GM23338 (cell line): ENCODE data around the gene CDC42EP2. TPM values are rescaled to one million over a fixed set of nuclear protein-coding genes. Genes with fewer than 3 reads are reported as not detected.

Experiments
- ATAC-seq: fragments of 200-7000 bp; cut with Tn5 transposase; 3 replicates; pipeline ENCODE4 v1.9.1; 2020
- DNase-seq: peaks from one replicate; pipeline ENCODE4 v3.0.0-alpha.2; 2015; ENCODE audit warnings: low spot score
- H2AFZ ChIP-seq: fragments of 200-600 bp; sonication (generic); 2 replicates; pipeline ENCODE4 v1.8.0; 2016; ENCODE audit warnings: antibody characterized with exemption, mild to moderate bottlenecking, moderate library complexity
- H3F3A ChIP-seq: fragments of 200-600 bp; sonication (generic); replicated peaks from 2 replicates; pipeline ENCODE4 v1.8.0; 2017; ENCODE audit warnings: antibody characterized with exemption, mixed run types, low read depth
- H3K27ac ChIP-seq: fragments of 200-600 bp; sonication (generic); 2 replicates; pipeline ENCODE4 v1.6.1; 2016; ENCODE audit warnings: low read depth
- H3K27me3 ChIP-seq: fragments of 200-600 bp; sonication (generic); 2 replicates; pipeline ENCODE4 v1.8.0; 2016; ENCODE audit warnings: mild to moderate bottlenecking, mixed run types, moderate library complexity; ENCODE audit not compliant: insufficient read depth
- H3K36me3 ChIP-seq: fragments of 200-600 bp; sonication (generic); 2 replicates; pipeline ENCODE4 v1.8.0; 2016; ENCODE audit warnings: mild to moderate bottlenecking; ENCODE audit not compliant: insufficient read depth
- H3K4me1 ChIP-seq: fragments of 200-600 bp; sonication (generic); 2 replicates; pipeline ENCODE4 v1.8.0; 2016; ENCODE audit warnings: mild to moderate bottlenecking, moderate library complexity; ENCODE audit not compliant: insufficient read depth
- H3K4me2 ChIP-seq: fragments of 200-600 bp; sonication (generic); 2 replicates; pipeline ENCODE4 v1.7.1; 2017; ENCODE audit warnings: mixed run types
- H3K4me3 ChIP-seq: fragments of 200-600 bp; sonication (generic); 2 replicates; pipeline ENCODE4 v1.6.1; 2016; ENCODE audit warnings: mixed run types
- H3K79me2 ChIP-seq: fragments of 200-600 bp; sonication (generic); replicated peaks from 2 replicates; pipeline ENCODE4 v1.8.0; 2017; ENCODE audit warnings: mild to moderate bottlenecking; ENCODE audit not compliant: insufficient read depth
- H3K9me2 ChIP-seq: fragments of 200-600 bp; sonication (generic); 2 replicates; pipeline ENCODE4 v1.8.0; 2017; ENCODE audit not compliant: insufficient read depth
- H4K20me1 ChIP-seq: fragments of 200-600 bp; sonication (generic); replicated peaks from 2 replicates; pipeline ENCODE4 v1.8.0; 2017; ENCODE audit warnings: mild to moderate bottlenecking; ENCODE audit not compliant: insufficient read depth
- H3K27ac Mint-ChIP-seq: 2 replicates; pipeline ENCODE4 v1.8.0; 2020; ENCODE audit warnings: inconsistent platforms, mild to moderate bottlenecking, moderate library complexity, mixed read lengths
- H3K27me3 Mint-ChIP-seq: 3 replicates; pipeline ENCODE4 v1.8.0; 2022; ENCODE audit warnings: low read depth, mild to moderate bottlenecking, moderate library complexity, mixed read lengths, inconsistent platforms; ENCODE audit not compliant: insufficient read depth, poor library complexity
- H3K36me3 Mint-ChIP-seq: 3 replicates; pipeline ENCODE4 v1.8.0; 2021; ENCODE audit warnings: low read depth, mild to moderate bottlenecking, inconsistent platforms, moderate library complexity, mixed read lengths
- H3K4me1 Mint-ChIP-seq: 3 replicates; pipeline ENCODE4 v1.8.0; 2020; ENCODE audit warnings: mild to moderate bottlenecking, inconsistent platforms, mixed read lengths
- H3K4me3 Mint-ChIP-seq: 3 replicates; pipeline ENCODE4 v1.8.0; 2021; ENCODE audit warnings: moderate library complexity, mild to moderate bottlenecking, inconsistent platforms, mixed read lengths
- H3K9me3 Mint-ChIP-seq: 3 replicates; pipeline ENCODE4 v1.8.0; 2020; ENCODE audit warnings: moderate library complexity, mild to moderate bottlenecking, inconsistent platforms, mixed read lengths
- CREB1 ChIP-seq: fragments of 250-450 bp; sonication (Bioruptor Pico); IDR thresholded peaks from 2 replicates; pipeline ENCODE4 v1.5.0; 2020; ENCODE audit warnings: low read depth, mild to moderate bottlenecking, moderate library complexity
- CTCF ChIP-seq, 2 experiments: fragments of 200-600 bp in 1 of 2; sonication (generic) in 1 of 2; conservative IDR thresholded peaks; 2 replicates each; pipeline versions ENCODE4 v1.5.1 to v1.6.1; 2016 to 2017; ENCODE audit warnings: antibody characterized with exemption in 2 of 2, low read depth in 2 of 2, mild to moderate bottlenecking in 2 of 2, moderate library complexity in 1 of 2
- ETS1 ChIP-seq: IDR thresholded peaks from 2 replicates; pipeline ENCODE4 v1.6.1; 2016; ENCODE audit warnings: antibody characterized with exemption
- EZH2 ChIP-seq: fragments of 200-600 bp; sonication (generic); IDR thresholded peaks from one replicate; pipeline ENCODE4 v1.8.0; 2017; ENCODE audit warnings: antibody characterized with exemption, mild to moderate bottlenecking, low read depth; ENCODE audit not compliant: unreplicated experiment
- EZH2phosphoT487 ChIP-seq: fragments of 200-600 bp; sonication (generic); IDR thresholded peaks from one replicate; pipeline ENCODE4 v1.8.1; 2018; ENCODE audit warnings: antibody characterized with exemption; ENCODE audit not compliant: unreplicated experiment
- JUNB ChIP-seq: IDR thresholded peaks from one replicate; pipeline ENCODE4 v1.6.1; 2016; ENCODE audit warnings: antibody characterized with exemption; ENCODE audit not compliant: unreplicated experiment
- NANOG ChIP-seq: IDR thresholded peaks from 2 replicates; pipeline ENCODE4 v1.6.1; 2016; ENCODE audit warnings: antibody characterized with exemption, borderline replicate concordance
- POLR2AphosphoS5 ChIP-seq: IDR thresholded peaks from 2 replicates; pipeline ENCODE4 v1.6.1; 2016; ENCODE audit warnings: antibody characterized with exemption, low read depth
- STAT1 ChIP-seq: IDR thresholded peaks from one replicate; pipeline ENCODE4 v1.6.1; 2016; ENCODE audit warnings: antibody characterized with exemption; ENCODE audit not compliant: unreplicated experiment
- ZNF114 ChIP-seq: fragments of 250-450 bp; sonication (Bioruptor Pico); IDR thresholded peaks from 2 replicates; pipeline ENCODE4 v1.5.0; 2020; ENCODE audit warnings: mild to moderate bottlenecking, moderate library complexity
- ZNF331 ChIP-seq: fragments of 250-450 bp; sonication (Bioruptor Pico); IDR thresholded peaks from 2 replicates; pipeline ENCODE4 v1.5.0; 2020; ENCODE audit warnings: low read depth, mild to moderate bottlenecking, moderate library complexity
- polyA plus RNA-seq: library from polyadenylated mRNA; unstranded; fragments of >200 nt; fragmentation: Nextera tagmentation; extraction: Ambion mirVana; gene quantifications from 2 replicates; pipeline ENCODE4 v1.2.1, GENCODE V29; 2016
- total RNA-seq: library from RNA; depleted of rRNA; stranded (reverse); fragments of >200 nt; shearing (Covaris generic); gene quantifications from 2 replicates; pipeline ENCODE4 v1.2.3, GENCODE V29; 2014
- TF ChIP-seq, protein P1 (sequence below): fragments of 250-450 bp; sonication (Bioruptor Pico); IDR thresholded peaks from 2 replicates; pipeline ENCODE4 v1.5.0; 2020; ENCODE audit warnings: mild to moderate bottlenecking, moderate library complexity
- TF ChIP-seq, protein P2 (sequence below): IDR thresholded peaks from one replicate; pipeline ENCODE4 v1.6.1; 2018; ENCODE audit warnings: antibody characterized with exemption; ENCODE audit not compliant: unreplicated experiment

CDC42EP2 gene
- total and polyA plus RNA-seq, 2 experiments from 2014 or later = 18.2 to 19.0 TPM

DNA sequence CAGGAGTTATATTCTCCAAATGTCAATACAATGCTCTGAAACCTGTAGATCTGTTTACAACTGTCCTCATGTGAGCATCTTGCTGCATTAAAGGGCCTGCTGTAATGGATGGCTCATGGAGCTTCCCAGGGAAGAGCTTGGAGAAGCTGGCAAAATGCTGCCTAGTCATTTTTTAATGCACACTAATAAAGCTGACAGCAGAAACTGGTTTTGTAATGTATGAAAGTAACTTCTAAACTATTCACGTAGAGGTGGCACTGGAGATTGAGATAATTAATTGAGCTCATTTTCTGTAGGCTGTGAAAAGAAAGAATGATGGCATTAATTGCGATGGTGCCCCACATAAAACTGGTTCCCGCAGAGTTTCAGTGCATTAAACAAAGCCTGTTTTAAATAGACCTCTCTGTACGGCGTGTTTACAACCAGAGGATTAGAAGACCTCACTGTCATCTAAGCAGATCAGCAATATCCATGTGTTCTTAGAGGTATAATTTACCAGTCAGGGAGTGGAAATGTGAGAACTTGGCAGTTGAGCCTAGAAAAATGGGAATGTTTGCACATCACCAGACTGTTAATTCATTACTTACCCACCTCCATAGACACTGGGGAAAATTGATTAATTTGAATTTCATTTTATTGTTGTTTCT, 36.9 kb upstream of the CDC42EP2 start:
- Histone ChIP-seq H3K79me2 (no peaks in the 10 kb centered on the region), H3K36me3 (peaks cover 45% of the 10 kb centered on the region), H3F3A (peaks cover 16% of the 10 kb centered on the region; the same call in 1 of the 2 replicates), H3K4me2 (no peak overlapping the region), H3K27me3 (no peaks in the 10 kb centered on the region), H2AFZ (no peak overlapping the region), H4K20me1 (peaks cover 2% of the 10 kb centered on the region), H3K9me2 (no peaks in the 10 kb centered on the region), H3K27ac (0 out of 2 replicates have a peak overlapping the region, but pooled peaks have one; percentile 18), H3K4me3 (no peak overlapping the region), H3K4me1 (no peaks in the 10 kb centered on the region)
- DNase-seq (no peak), ATAC-seq (no peak)
- H3K9me3 Mint-ChIP-seq = no peaks in the 10 kb centered on the region
- H3K27ac Mint-ChIP-seq = peak overlapping the region; percentile 15
- peaks cover 5% of the 10 kb centered on the region; the same call in 1 of the 3 replicates for H3K4me1 Mint-ChIP-seq
- peaks cover 72% of the 10 kb centered on the region for H3K36me3 Mint-ChIP-seq
- peaks cover 4% of the 10 kb centered on the region for H3K27me3 Mint-ChIP-seq
- TF ChIP-seq STAT1 = no peak
- TF ChIP-seq NANOG = no peak
- TF ChIP-seq ETS1 = no peak
- no peak for TF ChIP-seq CREB1 (CRISPR knock-in tag)
- TF ChIP-seq, protein P1, sequence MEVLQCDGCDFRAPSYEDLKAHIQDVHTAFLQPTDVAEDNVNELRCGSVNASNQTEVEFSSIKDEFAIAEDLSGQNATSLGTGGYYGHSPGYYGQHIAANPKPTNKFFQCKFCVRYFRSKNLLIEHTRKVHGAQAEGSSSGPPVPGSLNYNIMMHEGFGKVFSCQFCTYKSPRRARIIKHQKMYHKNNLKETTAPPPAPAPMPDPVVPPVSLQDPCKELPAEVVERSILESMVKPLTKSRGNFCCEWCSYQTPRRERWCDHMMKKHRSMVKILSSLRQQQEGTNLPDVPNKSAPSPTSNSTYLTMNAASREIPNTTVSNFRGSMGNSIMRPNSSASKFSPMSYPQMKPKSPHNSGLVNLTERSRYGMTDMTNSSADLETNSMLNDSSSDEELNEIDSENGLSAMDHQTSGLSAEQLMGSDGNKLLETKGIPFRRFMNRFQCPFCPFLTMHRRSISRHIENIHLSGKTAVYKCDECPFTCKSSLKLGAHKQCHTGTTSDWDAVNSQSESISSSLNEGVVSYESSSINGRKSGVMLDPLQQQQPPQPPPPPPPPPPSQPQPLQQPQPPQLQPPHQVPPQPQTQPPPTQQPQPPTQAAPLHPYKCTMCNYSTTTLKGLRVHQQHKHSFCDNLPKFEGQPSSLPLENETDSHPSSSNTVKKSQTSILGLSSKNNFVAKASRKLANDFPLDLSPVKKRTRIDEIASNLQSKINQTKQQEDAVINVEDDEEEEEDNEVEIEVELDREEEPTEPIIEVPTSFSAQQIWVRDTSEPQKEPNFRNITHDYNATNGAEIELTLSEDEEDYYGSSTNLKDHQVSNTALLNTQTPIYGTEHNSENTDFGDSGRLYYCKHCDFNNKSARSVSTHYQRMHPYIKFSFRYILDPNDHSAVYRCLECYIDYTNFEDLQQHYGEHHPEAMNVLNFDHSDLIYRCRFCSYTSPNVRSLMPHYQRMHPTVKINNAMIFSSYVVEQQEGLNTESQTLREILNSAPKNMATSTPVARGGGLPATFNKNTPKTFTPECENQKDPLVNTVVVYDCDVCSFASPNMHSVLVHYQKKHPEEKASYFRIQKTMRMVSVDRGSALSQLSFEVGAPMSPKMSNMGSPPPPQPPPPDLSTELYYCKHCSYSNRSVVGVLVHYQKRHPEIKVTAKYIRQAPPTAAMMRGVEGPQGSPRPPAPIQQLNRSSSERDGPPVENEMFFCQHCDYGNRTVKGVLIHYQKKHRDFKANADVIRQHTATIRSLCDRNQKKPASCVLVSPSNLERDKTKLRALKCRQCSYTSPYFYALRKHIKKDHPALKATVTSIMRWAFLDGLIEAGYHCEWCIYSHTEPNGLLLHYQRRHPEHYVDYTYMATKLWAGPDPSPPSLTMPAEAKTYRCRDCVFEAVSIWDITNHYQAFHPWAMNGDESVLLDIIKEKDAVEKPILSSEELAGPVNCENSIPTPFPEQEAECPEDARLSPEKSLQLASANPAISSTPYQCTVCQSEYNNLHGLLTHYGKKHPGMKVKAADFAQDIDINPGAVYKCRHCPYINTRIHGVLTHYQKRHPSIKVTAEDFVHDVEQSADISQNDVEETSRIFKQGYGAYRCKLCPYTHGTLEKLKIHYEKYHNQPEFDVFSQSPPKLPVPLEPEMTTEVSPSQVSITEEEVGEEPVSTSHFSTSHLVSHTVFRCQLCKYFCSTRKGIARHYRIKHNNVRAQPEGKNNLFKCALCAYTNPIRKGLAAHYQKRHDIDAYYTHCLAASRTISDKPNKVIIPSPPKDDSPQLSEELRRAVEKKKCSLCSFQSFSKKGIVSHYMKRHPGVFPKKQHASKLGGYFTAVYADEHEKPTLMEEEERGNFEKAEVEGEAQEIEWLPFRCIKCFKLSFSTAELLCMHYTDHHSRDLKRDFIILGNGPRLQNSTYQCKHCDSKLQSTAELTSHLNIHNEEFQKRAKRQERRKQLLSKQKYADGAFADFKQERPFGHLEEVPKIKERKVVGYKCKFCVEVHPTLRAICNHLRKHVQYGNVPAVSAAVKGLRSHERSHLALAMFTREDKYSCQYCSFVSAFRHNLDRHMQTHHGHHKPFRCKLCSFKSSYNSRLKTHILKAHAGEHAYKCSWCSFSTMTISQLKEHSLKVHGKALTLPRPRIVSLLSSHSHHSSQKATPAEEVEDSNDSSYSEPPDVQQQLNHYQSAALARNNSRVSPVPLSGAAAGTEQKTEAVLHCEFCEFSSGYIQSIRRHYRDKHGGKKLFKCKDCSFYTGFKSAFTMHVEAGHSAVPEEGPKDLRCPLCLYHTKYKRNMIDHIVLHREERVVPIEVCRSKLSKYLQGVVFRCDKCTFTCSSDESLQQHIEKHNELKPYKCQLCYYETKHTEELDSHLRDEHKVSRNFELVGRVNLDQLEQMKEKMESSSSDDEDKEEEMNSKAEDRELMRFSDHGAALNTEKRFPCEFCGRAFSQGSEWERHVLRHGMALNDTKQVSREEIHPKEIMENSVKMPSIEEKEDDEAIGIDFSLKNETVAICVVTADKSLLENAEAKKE (CRISPR knock-in tag) = no peak
- TF ChIP-seq POLR2AphosphoS5 = no peak
- no peak for TF ChIP-seq ZNF331
- TF ChIP-seq CTCF (conservative IDR thresholded peaks at IDR 0.05; ENCODE audit: low read depth in 2 of 2) = no peak
- TF ChIP-seq ZNF114 (CRISPR knock-in tag) = no peak
- no peak for TF ChIP-seq EZH2
- TF ChIP-seq, protein P2, sequence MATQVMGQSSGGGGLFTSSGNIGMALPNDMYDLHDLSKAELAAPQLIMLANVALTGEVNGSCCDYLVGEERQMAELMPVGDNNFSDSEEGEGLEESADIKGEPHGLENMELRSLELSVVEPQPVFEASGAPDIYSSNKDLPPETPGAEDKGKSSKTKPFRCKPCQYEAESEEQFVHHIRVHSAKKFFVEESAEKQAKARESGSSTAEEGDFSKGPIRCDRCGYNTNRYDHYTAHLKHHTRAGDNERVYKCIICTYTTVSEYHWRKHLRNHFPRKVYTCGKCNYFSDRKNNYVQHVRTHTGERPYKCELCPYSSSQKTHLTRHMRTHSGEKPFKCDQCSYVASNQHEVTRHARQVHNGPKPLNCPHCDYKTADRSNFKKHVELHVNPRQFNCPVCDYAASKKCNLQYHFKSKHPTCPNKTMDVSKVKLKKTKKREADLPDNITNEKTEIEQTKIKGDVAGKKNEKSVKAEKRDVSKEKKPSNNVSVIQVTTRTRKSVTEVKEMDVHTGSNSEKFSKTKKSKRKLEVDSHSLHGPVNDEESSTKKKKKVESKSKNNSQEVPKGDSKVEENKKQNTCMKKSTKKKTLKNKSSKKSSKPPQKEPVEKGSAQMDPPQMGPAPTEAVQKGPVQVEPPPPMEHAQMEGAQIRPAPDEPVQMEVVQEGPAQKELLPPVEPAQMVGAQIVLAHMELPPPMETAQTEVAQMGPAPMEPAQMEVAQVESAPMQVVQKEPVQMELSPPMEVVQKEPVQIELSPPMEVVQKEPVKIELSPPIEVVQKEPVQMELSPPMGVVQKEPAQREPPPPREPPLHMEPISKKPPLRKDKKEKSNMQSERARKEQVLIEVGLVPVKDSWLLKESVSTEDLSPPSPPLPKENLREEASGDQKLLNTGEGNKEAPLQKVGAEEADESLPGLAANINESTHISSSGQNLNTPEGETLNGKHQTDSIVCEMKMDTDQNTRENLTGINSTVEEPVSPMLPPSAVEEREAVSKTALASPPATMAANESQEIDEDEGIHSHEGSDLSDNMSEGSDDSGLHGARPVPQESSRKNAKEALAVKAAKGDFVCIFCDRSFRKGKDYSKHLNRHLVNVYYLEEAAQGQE = no peak
- no peak for TF ChIP-seq EZH2phosphoT487
- TF ChIP-seq JUNB = no peak
- H3K4me3 Mint-ChIP-seq = no peak overlapping the region
